K562 (cell line): ENCODE results near the gene PGA3. TPM values are rescaled to one million over a fixed set of nuclear protein-coding genes. Genes with fewer than 3 reads are reported as not detected.

Experiments used
- ATAC-seq: fragments of 200-7000 bp; cut with Tn5 transposase; 3 replicates; pipeline ENCODE4 v1.9.1; 2020; ENCODE audit warnings: moderate library complexity
- BruUV-seq: library from RNA; stranded (reverse); fragments of 400-500 nt; replicated peaks from 2 replicates; lab custom pipeline; 2021; lab: Mats Ljungman, UMichigan
- CTCF ChIA-PET: fragments of 300-600 bp; formaldehyde crosslinking; extraction: SDS; loops from one replicate; lab custom pipeline; 2021; ENCODE audit warnings: low intra/inter-chr PET ratio; lab: Yijun Ruan, JAX
- POLR2A ChIA-PET: fragments of 300-600, 350-650 bp; sonication (Branson Sonifier 250); formaldehyde crosslinking; extraction: SDS; loops from one replicate; lab custom pipeline; 2021; ENCODE audit warnings: antibody characterized with exemption, inconsistent platforms; lab: Yijun Ruan, JAX
- DNase-seq, 4 experiments: peaks; one replicate each; pipeline versions ENCODE4 v3.0.0 to v3.0.0-alpha.2; 2011 to 2018; ENCODE audit warnings: low spot score in 3 of 4, mixed read lengths in 3 of 4; ENCODE audit errors: extremely low read depth in 1 of 4
- FAIRE-seq: peaks from 2 replicates; lab custom pipeline; 2011; peaks lifted over from hg19 to GRCh38; lab: Jason Lieb, UNC
- H2AFZ ChIP-seq: 2 replicates; pipeline ENCODE4 v1.6.0; 2011; ENCODE audit warnings: low read depth, low read length, control low read depth, inconsistent platforms
- H3K27ac ChIP-seq: fragments of 200-600 bp; 3 replicates; pipeline ENCODE4 v1.8.0; 2011; ENCODE audit warnings: low read depth, mild to moderate bottlenecking, control low read depth, inconsistent platforms, low read length, moderate library complexity, mixed read lengths; ENCODE audit errors: extremely low read depth
- H3K27me3 ChIP-seq, 2 experiments: fragments of 300-600 bp in 1 of 2; 2 replicates in 1 of 2; 3 replicates in 1 of 2; pipeline versions ENCODE4 v1.6.0 to v1.8.0; 2011; ENCODE audit warnings: inconsistent platforms in 2 of 2, low read length in 2 of 2, mild to moderate bottlenecking in 1 of 2, mixed read lengths in 1 of 2, moderate library complexity in 1 of 2; ENCODE audit not compliant: control insufficient read depth in 2 of 2, insufficient read depth in 2 of 2
- H3K36me3 ChIP-seq: fragments of 300-600 bp; 3 replicates; pipeline ENCODE4 v1.8.0; 2011; ENCODE audit warnings: mild to moderate bottlenecking, low read length, inconsistent platforms; ENCODE audit not compliant: control insufficient read depth, insufficient read depth
- H3K4me1 ChIP-seq, 2 experiments: fragments of 200-600 bp in 1 of 2; replicated peaks in 1 of 2; 2 replicates in 1 of 2; 3 replicates in 1 of 2; pipeline versions ENCODE4 v1.5.1 to v1.8.0; 2011; ENCODE audit warnings: inconsistent platforms in 2 of 2, low read length in 2 of 2, mild to moderate bottlenecking in 1 of 2, mixed read lengths in 1 of 2, moderate library complexity in 1 of 2; ENCODE audit not compliant: control insufficient read depth in 2 of 2, insufficient read depth in 2 of 2
- H3K4me2 ChIP-seq: 2 replicates; pipeline ENCODE4 v1.6.1; 2011; ENCODE audit warnings: low read length, control low read depth, inconsistent platforms, mixed read lengths; ENCODE audit not compliant: insufficient read depth
- H3K4me3 ChIP-seq: fragments of 200-600 bp; sonication (generic), shearing (Covaris generic); 2 replicates; pipeline ENCODE4 v1.5.1; 2016; ENCODE audit warnings: control low read depth, inconsistent platforms
- H3K79me2 ChIP-seq: fragments of 200-600 bp; 3 replicates; pipeline ENCODE4 v1.8.0; 2011; ENCODE audit warnings: low read length, inconsistent platforms; ENCODE audit not compliant: control insufficient read depth, insufficient read depth
- H3K9ac ChIP-seq, 2 experiments: 2 replicates each; pipeline versions ENCODE4 v1.6.0 to v1.6.1; 2011; ENCODE audit warnings: low read depth in 2 of 2, low read length in 2 of 2, control low read depth in 1 of 2, inconsistent platforms in 1 of 2, mild to moderate bottlenecking in 1 of 2, mixed read lengths in 1 of 2; ENCODE audit not compliant: insufficient read depth in 1 of 2
- H3K9me1 ChIP-seq: one replicate; pipeline ENCODE4 v1.6.0; 2011; ENCODE audit warnings: inconsistent platforms, mild to moderate bottlenecking, low read length, moderate library complexity; ENCODE audit not compliant: control insufficient read depth, insufficient read depth
- H3K9me3 ChIP-seq: replicated peaks from 2 replicates; pipeline ENCODE4 v1.5.1; 2011; ENCODE audit warnings: low read depth, low read length, inconsistent platforms; ENCODE audit not compliant: control insufficient read depth, insufficient read depth
- H4K20me1 ChIP-seq: replicated peaks from 2 replicates; pipeline ENCODE4 v1.6.1; 2011; ENCODE audit warnings: low read length, inconsistent platforms, mixed read lengths; ENCODE audit not compliant: control insufficient read depth, insufficient read depth
- CBX8 ChIP-seq: fragments of 200-600 bp; sonication (generic); IDR thresholded peaks from 2 replicates; pipeline ENCODE4 v1.6.1; 2012; ENCODE audit warnings: borderline replicate concordance, mixed run types, low read depth, mild to moderate bottlenecking, moderate library complexity, mixed read lengths, low read length, control low read depth, inconsistent platforms; ENCODE audit not compliant: poor library complexity, severe bottlenecking; ENCODE audit errors: extremely low read depth
- E2F4 ChIP-seq: sonication (generic); formaldehyde crosslinking; IDR thresholded peaks from 2 replicates; pipeline ENCODE4 v1.8.0; 2022; ENCODE audit warnings: mild to moderate bottlenecking, low read depth, missing genetic modification reagents
- HOMEZ ChIP-seq: fragments of 250-450 bp; sonication (Bioruptor Pico); IDR thresholded peaks from 2 replicates; pipeline ENCODE4 v1.4.0; 2020; ENCODE audit warnings: mild to moderate bottlenecking, moderate library complexity
- NONO ChIP-seq, 2 experiments: fragments of 200-400 bp in 1 of 2; fragments of 450-650 bp in 1 of 2; formaldehyde crosslinking in 1 of 2; IDR thresholded peaks; 2 replicates each; pipeline ENCODE4 v1.6.1; 2017; ENCODE audit warnings: low read depth in 2 of 2, mild to moderate bottlenecking in 2 of 2, moderate library complexity in 2 of 2, low read length in 1 of 2
- NR4A1 ChIP-seq, 2 experiments: fragments of 250-450 bp in 1 of 2; fragments of 450-650 bp in 1 of 2; sonication (Bioruptor Pico) in 1 of 2; IDR thresholded peaks; 2 replicates each; pipeline versions ENCODE4 v1.4.0 to v1.6.1; 2016 to 2020; ENCODE audit warnings: mild to moderate bottlenecking in 2 of 2, missing compliant biosample characterization in 1 of 2, missing genetic modification characterization in 1 of 2, moderate library complexity in 1 of 2
- SMAD2 ChIP-seq: fragments of 150-350 bp; IDR thresholded peaks from 2 replicates; pipeline ENCODE4 v1.6.1; 2014; ENCODE audit warnings: low read depth, mild to moderate bottlenecking, low read length
- ZBTB11 ChIP-seq, 3 experiments: fragments of 200-800 bp in 1 of 3; fragments of 250-450 bp in 1 of 3; fragments of 450-650 bp in 1 of 3; sonication (Bioruptor Pico) in 1 of 3; sonication (Bioruptor generic) in 1 of 3; formaldehyde crosslinking in 1 of 3; IDR thresholded peaks; 2 replicates each; pipeline versions ENCODE4 v1.6.1 to v1.8.0; 2016 to 2022; ENCODE audit warnings: mild to moderate bottlenecking in 2 of 3, missing genetic modification characterization in 2 of 3, missing compliant biosample characterization in 1 of 3, moderate library complexity in 1 of 3
- ZNF140 ChIP-seq: fragments of 250-450 bp; sonication (Bioruptor Pico); IDR thresholded peaks from 2 replicates; pipeline ENCODE4 v1.8.0; 2021; ENCODE audit warnings: moderate library complexity, mild to moderate bottlenecking, inconsistent platforms
- ZNF76 ChIP-seq: fragments of 250-450 bp; sonication (Bioruptor Pico); IDR thresholded peaks from 2 replicates; pipeline ENCODE4 v1.4.0; 2020; ENCODE audit warnings: mild to moderate bottlenecking, moderate library complexity, borderline replicate concordance
- WGBS: fragments of 100-300 bp; shearing (Covaris generic); methylation state at CpG from one replicate; pipeline ENCODE4 v1.1.6; 2016; ENCODE audit warnings: low coverage, mixed read lengths; ENCODE audit not compliant: insufficient coverage; ENCODE audit errors: missing lambda C conversion rate; 5-methylcytosine and 5-hydroxymethylcytosine counted together
- in situ Hi-C: fragments of 300-500 bp; cut with MboI; formaldehyde crosslinking; loops from 4 replicates; pipeline ENCODE4 v1.15.0; 2018; ENCODE audit warnings: inconsistent platforms, mixed read lengths
- intact Hi-C: fragments of 100-400 bp; cut with micrococcal nuclease; formaldehyde crosslinking; loops from 2 replicates; pipeline ENCODE4 v1.14.2; 2022
- polyA plus RNA-seq, 8 experiments: library from polyadenylated mRNA; depleted of rRNA in 4 of 8; stranded (reverse) in 5 of 8; unstranded in 3 of 8; fragments of >200 nt; fragmentation: Nextera tagmentation in 2 of 8; fragmentation: Illumina TruSeq in 1 of 8; extraction: Ambion mirVana in 2 of 8; extraction: Trizol in 1 of 8; gene quantifications; 2 replicates each; pipeline versions ENCODE4 v1.2.1 to v1.2.3, GENCODE V29; 2011 to 2014; ENCODE audit warnings: inconsistent platforms in 1 of 8, missing spikeins in 1 of 8
- total RNA-seq, 7 experiments: library from RNA; depleted of rRNA in 6 of 7; stranded (reverse); fragments of >200 nt in 6 of 7; fragmentation: Illumina TruSeq in 2 of 7; extraction: Trizol in 2 of 7; gene quantifications; 2 replicates each; pipeline versions ENCODE4 v1.2.1 to v1.2.3, GENCODE V29; 2011 to 2021; ENCODE audit warnings: low replicate concordance in 1 of 7

The PGA3 gene
- total and polyA plus RNA-seq, 9 of the 15 experiments (the other 6 are each of a cell fraction or from before 2014, with no cell fraction given), result 0.15 to 0.18 (median 0.18) TPM; not detected in 6

GRCh38 chr11:61183645-61184044 is 19.7 kb upstream of the PGA3 start:
- in situ Hi-C loops (no loop called here), intact Hi-C loops (no loop called here)
- H3K27ac ChIP-seq, result no peak overlapping the region
- no peak overlapping the region for H3K4me2 ChIP-seq
- H3K36me3 ChIP-seq, result no peaks in the 10 kb centered on the region
- ATAC-seq (no peak), DNase-seq (no peak), FAIRE-seq (no peak)
- H3K4me1 ChIP-seq, result no peaks in the 10 kb centered on the region
- no peak overlapping the region for H3K9ac ChIP-seq
- POLR2A ChIA-PET, result no interaction called here
- peaks cover 11 to 21% of the 10 kb centered on the region in 2 experiments; a peak in 3 of 5 replicates for H3K27me3 ChIP-seq
- no TSS peak for BruUV-seq
- WGBS, result 15% methylated on average over 4 of the region's 4 CpGs
- H3K79me2 ChIP-seq, result no peaks in the 10 kb centered on the region
- no peaks in the 10 kb centered on the region for H4K20me1 ChIP-seq
- H3K4me3 ChIP-seq, result no peak overlapping the region
- H3K9me1 ChIP-seq, result no peaks in the 10 kb centered on the region
- CTCF ChIA-PET, result no interaction called here
- no peaks in the 10 kb centered on the region for H3K9me3 ChIP-seq
- H2AFZ ChIP-seq, result no peak overlapping the region
- no peak for TF ChIP-seq ZNF140 (CRISPR knock-in tag)
- no peak for TF ChIP-seq NONO (IDR thresholded peaks at IDR 0.05; ENCODE audit: low read depth in 2 of 2, low read length in 1 of 2)
- TF ChIP-seq NR4A1 (CRISPR knock-in tag; IDR thresholded peaks at IDR 0.05), result no peak
- no peak for TF ChIP-seq NR4A1 (tag; IDR thresholded peaks at IDR 0.05)
- TF ChIP-seq HOMEZ (CRISPR knock-in tag), result no peak
- TF ChIP-seq ZBTB11 (CRISPR knock-in tag; IDR thresholded peaks at IDR 0.05), result no peak
- no peak for TF ChIP-seq ZNF76 (CRISPR knock-in tag)
- TF ChIP-seq SMAD2, result no peak
- no peak for TF ChIP-seq CBX8
- TF ChIP-seq E2F4, result no peak
